GM12801 (cell line): ENCODE data around the gene DAPK1.

ENCODE experiments used
- CTCF ChIP-seq: IDR thresholded peaks from one replicate; pipeline ENCODE4 v1.5.1; 2011; ENCODE audit warnings: control low read depth; ENCODE audit not compliant: insufficient read length; ENCODE audit errors: extremely low read depth

Gene DAPK1

DNA sequence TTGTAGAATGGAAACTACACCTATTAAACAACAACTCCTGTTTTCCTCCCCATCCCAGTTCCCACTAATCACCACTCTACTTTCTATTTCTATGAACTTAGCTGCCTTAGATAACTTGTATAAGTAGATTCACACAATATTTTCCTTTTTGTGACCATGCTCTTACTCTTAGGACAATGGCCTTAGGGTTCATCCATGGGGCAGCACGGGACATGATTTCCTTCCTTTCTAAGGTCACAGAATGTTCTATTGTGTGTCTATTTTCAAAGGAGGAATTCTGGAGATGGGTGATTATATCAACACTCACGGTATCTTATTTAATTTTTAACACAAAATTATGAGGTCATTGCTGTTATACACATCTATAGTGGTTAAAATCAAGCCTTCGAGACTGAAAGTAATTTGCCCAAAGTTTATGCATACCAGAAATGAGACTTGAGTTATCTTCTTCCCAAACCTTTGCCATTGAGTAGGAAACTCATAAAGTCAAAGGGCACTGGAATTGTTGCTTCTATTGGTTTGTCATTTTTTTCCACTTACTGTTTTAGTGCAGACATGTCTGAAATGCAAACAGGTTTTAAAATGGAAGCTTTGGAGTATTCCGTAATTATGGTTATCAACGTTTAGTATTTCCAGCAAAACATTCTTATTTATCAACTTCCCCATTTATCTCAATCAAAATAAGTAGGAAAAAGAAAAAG lies 251.8 kb downstream of the DAPK1 start:
- no peak for TF ChIP-seq CTCF

DNA sequence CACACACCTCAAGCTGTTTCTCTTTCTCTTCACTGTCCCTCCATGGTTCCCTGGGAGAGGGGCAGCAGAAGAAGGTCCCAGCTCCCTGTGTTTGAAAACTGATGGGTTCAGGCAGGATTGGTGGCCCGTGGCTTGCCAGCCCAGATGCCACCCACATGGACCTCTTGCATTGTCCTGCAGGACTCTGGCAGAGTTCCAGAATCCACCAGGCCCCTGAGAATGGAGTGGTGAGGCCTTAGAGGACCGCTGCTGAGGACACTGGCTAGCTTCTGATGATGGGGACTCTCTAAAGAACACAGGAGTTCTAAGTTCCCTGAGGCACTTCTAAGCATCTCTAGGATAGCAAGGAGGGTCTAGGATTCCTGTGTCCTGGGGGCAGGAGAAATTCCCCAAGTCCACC lies 253.1 kb downstream of the DAPK1 start:
- TF ChIP-seq CTCF = no peak

- no peak for TF ChIP-seq CTCF
Measured at GRCh38 chr9:87751423-87751822, 253.8 kb downstream of the DAPK1 start.

GRCh38 chr9:87751868-87752267 lies 254.2 kb downstream of the DAPK1 start:
- TF ChIP-seq CTCF = no peak

- no peak for TF ChIP-seq CTCF
Measured at GRCh38 chr9:87753313-87753712, 255.6 kb downstream of the DAPK1 start.
